Cortex of kidney (tissue), 1 donor: ENCODE data around the gene TOR2A.
"Not testable (repeated sequence)": the region's sequence is repeated elsewhere in the genome, so short reads cannot be mapped to it uniquely, and the experiment has no call there.

Source experiments
- DNase-seq: peaks from one replicate; lab custom pipeline; 2025; lab: John Stamatoyannopoulos, UW

Gene TOR2A

GRCh38 chr9:127768698-127769097 is 33.6 kb upstream of the TOR2A start:
- DNase-seq: no peak

GRCh38 chr9:127767909-127768331 is 32.8 kb upstream of the TOR2A start:
- no peak for DNase-seq

DNA sequence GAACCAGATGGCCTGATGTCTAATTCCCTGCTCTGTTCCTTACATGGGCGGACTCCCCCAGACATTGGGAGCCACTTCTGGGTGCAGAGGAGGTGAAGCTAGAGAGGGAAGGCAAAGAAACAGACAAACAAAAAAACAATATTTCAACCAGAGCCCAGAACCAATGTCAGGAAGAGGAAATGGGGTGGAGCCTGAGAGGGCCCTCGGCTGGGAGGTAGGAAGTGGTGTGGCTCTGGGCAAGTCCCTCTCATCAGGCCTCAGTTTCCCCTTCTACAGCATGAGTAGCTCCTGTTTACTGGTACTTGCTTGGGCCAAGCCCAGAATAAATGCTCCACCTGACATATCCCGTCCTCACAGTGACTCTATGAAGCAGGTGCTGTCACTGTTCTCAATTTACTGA is 32.3 kb upstream of the TOR2A start:
- DNase-seq: no peak

GRCh38 chr9:127765418-127765817 is 30.3 kb upstream of the TOR2A start:
- DNase-seq: no peak

DNA sequence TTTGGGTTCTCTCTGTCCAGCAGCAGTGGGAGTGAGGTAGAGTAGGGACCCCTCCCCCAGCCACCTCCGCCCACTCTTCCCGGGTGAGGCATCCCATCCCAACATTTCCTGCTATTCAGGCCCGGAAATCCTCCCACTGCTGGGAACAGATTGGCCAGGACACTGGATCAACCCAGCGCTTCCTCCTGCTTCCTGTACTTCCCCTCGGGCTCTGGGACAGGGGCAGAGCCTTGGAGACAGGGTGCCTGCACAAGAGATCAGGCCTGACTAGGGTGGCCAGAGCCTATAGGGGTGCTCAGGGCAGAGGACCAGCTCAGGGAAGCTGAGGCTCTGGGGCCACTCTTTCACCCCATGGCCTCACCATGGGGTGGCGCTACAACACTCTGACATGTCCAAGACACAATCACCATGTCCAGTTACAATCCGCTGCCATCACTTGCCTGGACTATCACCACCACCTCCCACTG is 28.9 kb upstream of the TOR2A start:
- no peak for DNase-seq

DNA sequence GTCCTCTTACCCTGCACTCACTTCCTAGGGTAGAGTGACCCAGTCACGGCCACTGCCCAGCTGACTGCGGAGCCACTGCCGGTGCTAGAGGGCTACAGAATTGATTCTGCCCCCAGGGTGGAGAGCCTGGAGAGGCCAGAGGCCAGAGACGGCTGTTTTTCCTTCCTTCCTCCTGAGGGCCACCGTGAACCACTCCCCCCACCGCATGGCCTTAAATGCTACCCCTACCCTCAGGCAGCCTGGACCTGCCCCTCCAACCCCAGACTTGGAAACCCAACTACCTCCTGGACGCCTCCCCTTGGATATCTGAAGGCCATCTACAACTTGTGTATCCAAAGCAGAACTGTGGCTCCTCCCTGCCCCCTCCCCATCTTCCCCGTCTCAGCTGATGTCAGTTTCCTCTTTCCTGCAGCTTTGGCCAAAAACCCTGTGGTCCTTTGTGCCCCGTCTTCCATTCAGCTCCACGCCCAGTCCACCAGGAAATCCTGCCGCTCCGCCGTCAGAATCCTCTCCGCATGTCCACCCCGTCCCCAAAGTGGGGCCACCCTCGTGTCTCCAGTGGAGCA is 27.1 kb upstream of the TOR2A start:
- no peak for DNase-seq

DNA sequence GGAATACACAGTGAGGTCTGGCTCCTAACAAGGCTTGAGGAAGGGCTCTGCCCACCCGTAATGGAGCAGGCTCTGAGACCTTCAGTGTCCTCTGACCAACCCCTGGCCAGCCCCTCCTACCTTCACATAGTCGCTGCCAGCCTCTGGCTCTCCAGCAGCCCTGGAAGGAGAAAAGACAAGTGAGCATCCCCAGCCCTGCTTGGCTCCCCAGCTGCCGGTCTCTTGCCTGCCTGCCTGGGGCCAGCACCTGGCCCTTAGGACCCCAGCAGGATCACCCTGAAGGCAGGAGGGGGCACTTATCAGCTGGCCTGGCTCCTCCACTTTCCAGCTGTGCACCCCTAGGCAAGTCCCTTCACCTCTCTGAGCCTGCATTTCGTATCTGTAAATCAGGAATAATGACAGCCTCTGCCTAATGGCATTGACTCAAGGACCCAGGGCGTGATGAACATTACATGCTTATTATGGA is 26.4 kb upstream of the TOR2A start:
- DNase-seq: no peak

- no peak for DNase-seq
Observed at GRCh38 chr9:127761061-127761460, 26.0 kb upstream of the TOR2A start.

DNA sequence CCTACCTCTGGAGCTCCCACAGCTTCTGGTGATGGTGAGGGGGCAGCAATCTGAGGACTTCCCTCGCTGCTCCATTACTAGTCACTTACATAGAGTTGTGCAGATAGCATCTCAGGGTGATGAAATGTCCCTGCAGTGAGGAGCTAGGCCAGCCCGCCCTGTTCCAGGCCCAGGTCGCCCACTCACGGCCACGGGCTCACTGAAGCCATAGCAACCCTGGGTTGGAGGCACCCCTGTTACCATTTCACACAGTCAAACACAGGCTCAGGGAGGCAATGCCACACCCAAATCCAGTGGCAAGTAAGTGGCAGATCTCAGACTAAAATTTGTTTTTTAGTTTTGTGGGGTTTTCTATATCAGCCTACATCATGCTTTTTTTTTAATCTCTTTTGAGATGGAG is 23.7 kb upstream of the TOR2A start:
- DNase-seq: no peak

DNA sequence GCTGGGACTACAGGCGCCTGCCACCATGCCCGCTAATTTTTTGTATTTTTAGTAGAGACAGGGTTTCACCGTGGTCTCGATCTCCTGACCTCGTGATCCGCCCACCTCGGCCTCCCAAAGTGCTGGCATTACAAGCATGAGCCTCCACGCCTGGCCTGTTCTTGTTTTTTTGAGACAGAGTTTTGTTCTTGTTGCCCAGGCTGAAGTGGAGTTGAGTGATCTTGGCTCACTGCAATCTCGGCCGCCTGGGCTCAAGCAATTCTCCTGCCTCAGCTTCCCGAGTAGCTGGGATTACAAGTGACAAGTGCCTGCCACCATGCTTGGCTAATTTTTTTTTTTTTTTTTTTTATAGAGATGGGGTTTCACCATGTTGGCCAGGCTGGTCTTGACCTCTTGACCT is 21.7 kb upstream of the TOR2A start:
- DNase-seq: not testable (repeated sequence)

DNA sequence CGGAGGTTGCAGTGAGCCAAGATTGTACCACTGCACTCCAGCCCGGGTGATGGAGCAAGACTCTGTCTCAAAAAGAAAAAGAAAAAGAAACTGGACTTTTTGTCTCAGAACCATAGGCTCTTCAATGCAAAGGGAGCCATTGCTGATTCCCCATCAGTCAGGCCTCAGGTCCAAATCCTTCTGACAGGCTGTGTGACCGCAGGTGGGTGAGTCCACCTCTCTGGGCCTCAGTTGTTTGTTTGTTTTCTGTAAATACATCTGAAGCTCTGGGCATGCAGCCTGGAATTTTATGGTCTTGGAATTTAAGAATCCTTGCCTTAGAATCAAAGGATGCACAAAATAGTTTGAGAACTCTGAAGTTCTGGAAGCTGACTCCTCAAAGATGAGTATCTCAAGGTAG is 21.1 kb upstream of the TOR2A start:
- no peak for DNase-seq

DNA sequence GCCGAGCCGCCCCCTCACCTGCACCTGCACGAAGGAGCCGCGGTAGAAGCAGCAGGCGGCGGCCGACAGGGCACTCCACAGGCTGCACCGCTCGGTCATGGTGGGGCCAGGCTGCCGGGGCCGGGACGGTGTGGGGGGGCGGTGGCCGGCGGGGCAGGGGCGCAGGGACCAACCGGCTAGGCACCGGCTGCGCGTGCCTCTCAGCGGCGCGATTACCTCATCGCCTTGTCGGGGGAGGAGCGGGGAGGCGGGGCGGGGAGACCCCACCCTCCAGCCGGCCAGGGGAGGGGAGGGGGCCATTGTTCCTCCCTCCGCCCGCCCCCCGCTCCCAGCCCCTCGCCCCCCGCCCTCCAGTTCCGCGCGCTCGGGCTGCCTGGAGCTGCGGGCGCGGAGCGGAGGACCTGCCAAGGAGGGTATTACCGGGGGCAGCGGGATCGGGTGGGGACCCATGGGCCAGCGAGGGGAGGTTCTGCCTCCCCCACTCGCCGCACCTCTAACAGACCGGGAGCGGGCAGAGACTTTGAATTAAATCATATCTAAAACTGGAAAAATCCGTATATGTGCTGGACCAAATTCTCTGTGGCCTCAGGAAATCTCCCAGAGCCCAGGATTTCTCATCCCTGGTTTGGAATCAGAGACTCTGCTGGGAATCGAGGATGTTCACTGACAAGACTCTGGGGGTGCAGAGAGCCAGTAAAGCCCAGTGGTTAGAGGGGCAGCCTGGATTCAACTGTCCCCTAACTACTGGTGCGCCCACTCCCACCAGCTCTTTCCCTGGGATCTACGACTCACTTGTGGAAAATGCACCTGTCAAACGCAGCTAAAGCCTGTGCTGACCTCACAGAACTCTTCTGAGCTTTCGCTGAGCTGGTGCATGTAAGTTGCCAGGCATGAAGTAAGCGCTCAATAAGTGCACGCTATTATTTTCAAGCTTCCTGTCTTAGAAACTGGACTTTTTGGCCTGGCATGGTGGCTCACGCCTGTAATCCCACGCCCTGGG is 20.3 kb upstream of the TOR2A start:
- no peak for DNase-seq

- no peak for DNase-seq
Observed at GRCh38 chr9:127754099-127755060, 19.3 kb upstream of the TOR2A start.

- no peak for DNase-seq
Observed at GRCh38 chr9:127753622-127754021, 18.5 kb upstream of the TOR2A start.

GRCh38 chr9:127753148-127753547 is 18.1 kb upstream of the TOR2A start:
- no peak for DNase-seq

DNA sequence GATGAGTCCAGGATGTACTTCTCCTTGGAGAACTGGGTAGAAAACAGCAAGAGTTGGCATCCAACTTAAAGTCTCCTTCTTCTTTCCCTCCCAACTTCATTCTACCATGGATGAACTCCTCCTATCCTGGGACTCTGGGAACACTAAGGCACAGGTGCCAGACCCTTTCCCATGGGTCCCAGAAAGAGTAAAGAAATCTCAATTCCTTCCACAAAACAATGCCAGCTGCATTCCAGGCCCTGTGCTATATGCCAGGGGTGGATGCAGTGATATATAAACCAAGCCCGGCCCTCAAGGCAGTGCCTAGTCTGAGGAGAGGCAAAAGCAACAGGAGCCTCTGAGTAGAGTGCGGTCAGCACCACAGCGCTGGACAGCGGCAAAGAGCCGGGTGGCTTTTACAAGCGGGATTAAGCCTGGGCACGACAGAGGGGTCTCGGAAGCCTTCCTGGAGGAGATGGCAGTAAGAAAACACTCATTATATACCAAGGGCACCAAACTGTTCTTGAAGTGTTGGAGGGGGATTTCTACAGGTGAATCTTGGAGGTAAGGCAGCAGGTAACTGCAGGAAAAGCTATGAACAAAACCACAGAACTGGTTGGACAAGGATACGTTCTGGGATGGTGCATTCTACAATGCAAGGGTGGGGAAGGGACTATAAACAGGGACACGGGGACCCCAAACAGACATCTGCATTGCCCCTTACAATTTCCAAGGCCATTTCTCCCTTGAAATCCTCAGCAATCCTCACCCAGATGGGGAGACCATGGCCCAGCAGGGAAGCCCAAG is 16.4 kb upstream of the TOR2A start:
- DNase-seq: no peak

- DNase-seq: no peak
Observed at GRCh38 chr9:127749090-127749787, 14.1 kb upstream of the TOR2A start.

DNA sequence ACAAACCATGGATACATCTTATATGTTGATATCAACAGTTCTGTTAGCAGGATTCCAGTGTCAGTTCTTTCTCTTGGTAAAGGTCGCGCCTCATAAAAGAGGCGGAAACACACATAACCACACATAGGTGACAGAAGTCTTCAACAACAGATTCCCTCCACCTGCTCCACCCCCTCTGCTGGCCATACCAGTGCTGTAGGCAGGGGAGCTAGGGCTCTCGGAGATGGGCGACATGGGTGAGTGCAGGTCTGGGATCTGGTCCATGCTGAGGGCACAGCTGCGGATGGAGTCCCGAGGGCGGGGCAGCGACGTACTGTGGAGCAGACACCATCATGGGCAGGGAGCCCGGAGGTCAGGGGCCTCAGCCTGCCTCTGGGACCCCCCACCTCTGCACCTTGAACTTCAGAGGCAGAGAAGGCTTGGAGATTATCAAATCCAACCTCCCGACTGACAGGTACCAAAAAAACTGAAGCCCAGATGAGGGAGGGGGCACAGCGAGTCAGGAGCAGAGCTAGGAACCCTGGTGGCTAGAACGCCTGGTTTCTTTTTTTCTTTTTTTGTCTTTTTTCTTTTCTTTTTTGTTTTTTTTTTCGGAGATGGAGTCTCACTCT is 12.0 kb upstream of the TOR2A start:
- DNase-seq: no peak

- DNase-seq: no peak
Observed at GRCh38 chr9:127744398-127745110, 9.5 kb upstream of the TOR2A start.
